Myocyte (in vitro differentiated cells): ENCODE measurements around the gene PCGF1. TPM values are rescaled to one million over a fixed set of nuclear protein-coding genes. Genes with fewer than 3 reads are reported as not detected.

Experiments
- total RNA-seq: library from RNA; depleted of rRNA; stranded (reverse); fragments of >200 nt; gene quantifications from 2 replicates; pipeline ENCODE4 v1.2.3, GENCODE V29; 2014

PCGF1 gene
- total RNA-seq, 1 donor from 2014 or later, result 31.3 TPM

Other genes starting within 250 kb of the PCGF1 start
- gene SLC4A5, start 164.3 kb downstream of the PCGF1 start, total RNA-seq, result 0.43 and 2.0 TPM in 2 replicates
- 121 and 123 TPM in 2 replicates for gene DCTN1, start 127.4 kb downstream of the PCGF1 start, total RNA-seq
- 0.26 and 1.4 TPM in 2 replicates for gene C2orf81, start 86.1 kb downstream of the PCGF1 start, total RNA-seq
- 7.8 TPM in 2 replicates for gene WDR54, start 86.0 kb downstream of the PCGF1 start, total RNA-seq
- gene RTKN, start 65.8 kb downstream of the PCGF1 start, total RNA-seq, result 43.3 and 56.6 TPM in 2 replicates
- gene INO80B, start 52.6 kb downstream of the PCGF1 start, total RNA-seq, result 20.0 and 30.8 TPM in 2 replicates
- 68.4 and 75.4 TPM in 2 replicates for gene WBP1, start 49.3 kb downstream of the PCGF1 start, total RNA-seq
- gene MOGS, start 42.3 kb downstream of the PCGF1 start, total RNA-seq, result 56.1 and 67.0 TPM in 2 replicates
- 19.7 and 21.6 TPM in 2 replicates for gene MRPL53, start 35.0 kb downstream of the PCGF1 start, total RNA-seq
- 10.6 and 13.3 TPM in 2 replicates for gene CCDC142, start 24.7 kb downstream of the PCGF1 start, total RNA-seq
- gene TTC31, start 24.6 kb downstream of the PCGF1 start, total RNA-seq, result 16.3 and 18.9 TPM in 2 replicates
- gene LBX2, start 8.1 kb downstream of the PCGF1 start, total RNA-seq, result 0.68 and 1.5 TPM in 2 replicates
- 0.13 TPM in 1 of 2 replicates, not detected in the other for gene TLX2, start 6.8 kb upstream of the PCGF1 start, total RNA-seq
- gene DQX1, start 18.5 kb upstream of the PCGF1 start, total RNA-seq, result not detected in 2 replicates
- 111 and 125 TPM in 2 replicates for gene AUP1, start 22.0 kb upstream of the PCGF1 start, total RNA-seq
- 33.8 and 41.9 TPM in 2 replicates for gene HTRA2, start 22.2 kb upstream of the PCGF1 start, total RNA-seq
- gene LOXL3, start 46.2 kb upstream of the PCGF1 start, total RNA-seq, result 3.4 and 5.7 TPM in 2 replicates
- gene DOK1, start 47.0 kb upstream of the PCGF1 start, total RNA-seq, result 9.5 and 10.5 TPM in 2 replicates
- gene M1AP, start 140.6 kb upstream of the PCGF1 start, total RNA-seq, result 0.16 TPM in 1 of 2 replicates, not detected in the other
- gene SEMA4F, start 146.6 kb upstream of the PCGF1 start, total RNA-seq, result 4.3 and 4.4 TPM in 2 replicates